ENCODE data around the gene MSRB1. TPM values are rescaled to one million over a fixed set of nuclear protein-coding genes. Genes with fewer than 3 reads are reported as not detected.
"Not testable (repeated sequence)": the region's sequence is repeated elsewhere in the genome, so short reads cannot be mapped to it uniquely, and the experiment has no call there.

The MSRB1 gene
- polyA plus RNA-seq, 1 experiment = 61.9 TPM

- Histone ChIP-seq H3K27me3 (ENCODE audit: control insufficient read depth, insufficient read depth, low read length) (peaks cover 8% of the 10 kb centered on the region), H3K4me3 (ENCODE audit: low read depth, low read length) (no peak overlapping the region), H3K36me3 (ENCODE audit: control insufficient read depth, insufficient read depth, low read length) (no peaks in the 10 kb centered on the region)
- CTCF ChIA-PET = no interaction called here
- POLR2A ChIA-PET = no interaction called here
- TF ChIP-seq CTCF (IDR thresholded peaks at IDR 0.05; ENCODE audit: insufficient read depth, low read depth, low read length) = no peak
- no peak for DNase-seq (ENCODE audit: low read depth)
Observed at GRCh38 chr16:1903845-1904840, 38.9 kb downstream of the MSRB1 start.

GRCh38 chr16:1903220-1903574 is 39.8 kb downstream of the MSRB1 start:
- peaks cover 4% of the 10 kb centered on the region; the same call in 1 of the 2 replicates for H3K27me3 ChIP-seq (ENCODE audit: control insufficient read depth, insufficient read depth, low read length)
- H3K4me3 ChIP-seq (ENCODE audit: low read depth, low read length) = no peak overlapping the region
- CTCF ChIA-PET = no interaction called here
- TF ChIP-seq CTCF (IDR thresholded peaks at IDR 0.05; ENCODE audit: insufficient read depth, low read depth, low read length) = no peak
- POLR2A ChIA-PET = no interaction called here
- H3K36me3 ChIP-seq (ENCODE audit: control insufficient read depth, insufficient read depth, low read length) = no peaks in the 10 kb centered on the region
- DNase-seq (ENCODE audit: low read depth) = no peak

GRCh38 chr16:1902547-1903219 is 40.3 kb downstream of the MSRB1 start:
- Histone ChIP-seq H3K4me3 (ENCODE audit: low read depth, low read length) (no peak overlapping the region), H3K27me3 (ENCODE audit: control insufficient read depth, insufficient read depth, low read length) (peaks cover 4% of the 10 kb centered on the region; the same call in 1 of the 2 replicates), H3K36me3 (ENCODE audit: control insufficient read depth, insufficient read depth, low read length) (no peaks in the 10 kb centered on the region)
- ChIA-PET CTCF (interaction anchor here (0.6 kb wide), 2 partner anchors 27 to 40 kb away, joined by 3 to 4 read pairs; partner anchors contain the start of gene MSRB1), POLR2A (no interaction called here)
- TF ChIP-seq CTCF (IDR thresholded peaks at IDR 0.05; ENCODE audit: insufficient read depth, low read depth, low read length) = no peak
- no peak for DNase-seq (ENCODE audit: low read depth)

- no peaks in the 10 kb centered on the region for H3K36me3 ChIP-seq (ENCODE audit: control insufficient read depth, insufficient read depth, low read length)
- no peak for TF ChIP-seq CTCF (IDR thresholded peaks at IDR 0.05; ENCODE audit: insufficient read depth, low read depth, low read length)
- no peak for DNase-seq (ENCODE audit: low read depth)
- no peak overlapping the region for H3K4me3 ChIP-seq (ENCODE audit: low read depth, low read length)
- CTCF ChIA-PET = no interaction called here
- POLR2A ChIA-PET = no interaction called here
- peaks cover 4% of the 10 kb centered on the region; the same call in 1 of the 2 replicates for H3K27me3 ChIP-seq (ENCODE audit: control insufficient read depth, insufficient read depth, low read length)
Observed at GRCh38 chr16:1900452-1900774, 42.6 kb downstream of the MSRB1 start.

- DNase-seq (ENCODE audit: low read depth) = no peak
- ChIA-PET CTCF (no interaction called here), POLR2A (no interaction called here)
- Histone ChIP-seq H3K27me3 (ENCODE audit: control insufficient read depth, insufficient read depth, low read length) (peaks cover 4% of the 10 kb centered on the region; the same call in 1 of the 2 replicates), H3K4me3 (ENCODE audit: low read depth, low read length) (no peak overlapping the region), H3K36me3 (ENCODE audit: control insufficient read depth, insufficient read depth, low read length) (no peaks in the 10 kb centered on the region)
- TF ChIP-seq CTCF (IDR thresholded peaks at IDR 0.05; ENCODE audit: insufficient read depth, low read depth, low read length) = no peak
Observed at GRCh38 chr16:1899641-1900451, 43.2 kb downstream of the MSRB1 start.

- CTCF ChIA-PET; H3K4me3 ChIP-seq (ENCODE audit: low read depth, low read length); POLR2A ChIA-PET; DNase-seq (ENCODE audit: low read depth); H3K36me3 ChIP-seq (ENCODE audit: control insufficient read depth, insufficient read depth, low read length); H3K27me3 ChIP-seq (ENCODE audit: control insufficient read depth, insufficient read depth, low read length): not testable (repeated sequence)
Observed at GRCh38 chr16:1897692-1898091, 45.3 kb downstream of the MSRB1 start.
